HCT116 (cell line): ENCODE measurements around the gene KRT7. TPM values are rescaled to one million over a fixed set of nuclear protein-coding genes. Genes with fewer than 3 reads are reported as not detected.

Experiments
- ATAC-seq: fragments of 200-7000 bp; cut with Tn5 transposase; 2 replicates; pipeline ENCODE4 v1.9.1; 2020; ENCODE audit warnings: mild to moderate bottlenecking, moderate library complexity
- BruUV-seq: library from RNA; stranded (reverse); fragments of 400-500 nt; replicated peaks from 2 replicates; lab custom pipeline; 2021; lab: Mats Ljungman, UMichigan
- CTCF ChIA-PET: fragments of 300-600 bp; sonication (Branson Sonifier 250); formaldehyde crosslinking; loops from one replicate; lab custom pipeline; 2021; ENCODE audit warnings: antibody characterized with exemption; lab: Charles Lee
- POLR2A ChIA-PET: fragments of 300-600, 350-600 bp; sonication (Branson Sonifier 250); formaldehyde crosslinking; loops from one replicate; lab custom pipeline; 2021; ENCODE audit warnings: antibody characterized with exemption; lab: Charles Lee
- RAD21 ChIA-PET, 2 experiments: fragments of 300-600 bp; sonication (Branson Sonifier 250); formaldehyde crosslinking; loops; one replicate each; lab custom pipeline; 2023; ENCODE audit warnings: low total read pairs in 2 of 2; ENCODE audit not compliant: uncharacterized antibody in 2 of 2, unreplicated experiment in 2 of 2, low non-redundant PET in 1 of 2; lab: Charles Lee
- DNase-seq: peaks from one replicate; pipeline ENCODE4 v3.0.0-alpha.2; 2010; ENCODE audit warnings: low read depth, low spot score
- H2AFZ ChIP-seq: fragments of 200-600 bp; shearing (Covaris generic), sonication (generic); 2 replicates; pipeline ENCODE4 v1.6.1; 2017; ENCODE audit warnings: low read depth, mixed run types, mixed read lengths, antibody characterized with exemption, low read length; ENCODE audit not compliant: poor library complexity, severe bottlenecking
- H3K27ac ChIP-seq: 2 replicates; pipeline ENCODE4 v1.5.1; 2012; ENCODE audit warnings: low read depth, low read length
- H3K27me3 ChIP-seq: fragments of 200-600 bp; sonication (generic); 2 replicates; pipeline ENCODE4 v1.6.1; 2016; ENCODE audit warnings: mixed run types, low read length, mixed read lengths; ENCODE audit not compliant: insufficient read depth
- H3K36me3 ChIP-seq, 2 experiments: fragments of 200-500 bp in 1 of 2; fragments of 200-600 bp in 1 of 2; sonication (Bioruptor generic) in 1 of 2; sonication (generic) in 1 of 2; 2 replicates each; pipeline versions ENCODE4 v1.5.1 to v1.6.1; 2014 to 2016; ENCODE audit warnings: low read length in 2 of 2, inconsistent platforms in 1 of 2, mixed read lengths in 1 of 2, mixed run types in 1 of 2; ENCODE audit not compliant: insufficient read depth in 2 of 2, control insufficient read depth in 1 of 2
- H3K4me1 ChIP-seq, 2 experiments: fragments of 200-600 bp in 1 of 2; sonication (generic) in 1 of 2; 2 replicates each; pipeline versions ENCODE4 v1.5.1 to v1.6.1; 2012 to 2017; ENCODE audit warnings: low read length in 2 of 2, inconsistent platforms in 1 of 2, mild to moderate bottlenecking in 1 of 2, mixed read lengths in 1 of 2, mixed run types in 1 of 2, moderate library complexity in 1 of 2; ENCODE audit not compliant: insufficient read depth in 2 of 2, control insufficient read depth in 1 of 2
- H3K4me2 ChIP-seq: fragments of 200-600 bp; sonication (generic); 2 replicates; pipeline ENCODE4 v1.6.1; 2017; ENCODE audit warnings: mixed run types, low read length, mixed read lengths
- H3K4me3 ChIP-seq, 2 experiments: fragments of 200-600 bp in 1 of 2; sonication (generic) in 1 of 2; replicated peaks in 1 of 2; 2 replicates each; pipeline ENCODE4 v1.5.1; 2011 to 2016; ENCODE audit warnings: low read length in 2 of 2, control low read depth in 1 of 2, low read depth in 1 of 2, mild to moderate bottlenecking in 1 of 2, mixed read lengths in 1 of 2, mixed run types in 1 of 2
- H3K79me2 ChIP-seq: fragments of 200-600 bp; sonication (generic); 2 replicates; pipeline ENCODE4 v1.6.1; 2017; ENCODE audit warnings: mild to moderate bottlenecking, mixed run types, low read length, moderate library complexity, mixed read lengths; ENCODE audit not compliant: insufficient read depth
- H3K9ac ChIP-seq: fragments of 200-600 bp; sonication (generic); 2 replicates; pipeline ENCODE4 v1.6.1; 2016; ENCODE audit warnings: low read length, mixed read lengths
- H3K9me2 ChIP-seq: fragments of 200-600 bp; sonication (generic), shearing (Covaris generic); 2 replicates; pipeline ENCODE4 v1.6.1; 2017; ENCODE audit warnings: mixed run types, mild to moderate bottlenecking, moderate library complexity; ENCODE audit not compliant: insufficient read depth
- H3K9me3 ChIP-seq, 2 experiments: fragments of 200-500 bp in 1 of 2; fragments of 200-600 bp in 1 of 2; sonication (Bioruptor generic) in 1 of 2; sonication (generic) in 1 of 2; 2 replicates each; pipeline ENCODE4 v1.6.1; 2014 to 2017; ENCODE audit warnings: low read length in 2 of 2, mixed read lengths in 2 of 2, inconsistent platforms in 1 of 2, low read depth in 1 of 2, mild to moderate bottlenecking in 1 of 2, mixed run types in 1 of 2, moderate library complexity in 1 of 2; ENCODE audit not compliant: control insufficient read depth in 1 of 2, insufficient read depth in 1 of 2
- H4K20me1 ChIP-seq: fragments of 200-600 bp; sonication (generic), shearing (Covaris generic); 2 replicates; pipeline ENCODE4 v1.6.1; 2017; ENCODE audit warnings: mixed run types, mild to moderate bottlenecking, moderate library complexity; ENCODE audit not compliant: insufficient read depth
- EZH2 ChIP-seq: fragments of 200-600 bp; sonication (generic); IDR thresholded peaks from 2 replicates; pipeline ENCODE4 v1.6.1; 2017; ENCODE audit warnings: antibody characterized with exemption, mixed run types
- POLR2AphosphoS5 ChIP-seq: IDR thresholded peaks from 2 replicates; pipeline ENCODE4 v1.6.1; 2011; ENCODE audit warnings: mild to moderate bottlenecking, low read depth, low read length, moderate library complexity
- SP1 ChIP-seq: IDR thresholded peaks from 2 replicates; pipeline ENCODE4 v1.6.1; 2012; ENCODE audit warnings: low read depth
- YY1 ChIP-seq: IDR thresholded peaks from 2 replicates; pipeline ENCODE4 v1.6.1; 2011; ENCODE audit warnings: low read length, low read depth, moderate library complexity, mild to moderate bottlenecking; ENCODE audit not compliant: insufficient replicate concordance; ENCODE audit errors: extremely low read depth
- intact Hi-C: fragments of 100-400 bp; cut with micrococcal nuclease; formaldehyde crosslinking; loops from 2 replicates; pipeline ENCODE4 v1.10.0; 2022
- total RNA-seq: library from RNA; stranded (reverse); gene quantifications from one replicate; pipeline ENCODE4 v1.2.1, GENCODE V29; 2021; ENCODE audit not compliant: unreplicated experiment
- TF ChIP-seq, protein P1 (sequence below), 3 experiments: fragments of 200-600 bp in 1 of 3; sonication (generic) in 1 of 3; IDR thresholded peaks in 2 of 3; conservative IDR thresholded peaks in 1 of 3; 2 replicates each; pipeline ENCODE4 v1.5.1; 2012 to 2017; ENCODE audit warnings: low read depth in 2 of 3, low read length in 2 of 3, antibody characterized with exemption in 1 of 3, borderline replicate concordance in 1 of 3, control low read depth in 1 of 3, mild to moderate bottlenecking in 1 of 3, mixed read lengths in 1 of 3, mixed run types in 1 of 3, moderate library complexity in 1 of 3; ENCODE audit not compliant: insufficient read depth in 1 of 3

Gene KRT7
- total RNA-seq, 1 experiment from 2014 or later = 72.6 TPM

DNA sequence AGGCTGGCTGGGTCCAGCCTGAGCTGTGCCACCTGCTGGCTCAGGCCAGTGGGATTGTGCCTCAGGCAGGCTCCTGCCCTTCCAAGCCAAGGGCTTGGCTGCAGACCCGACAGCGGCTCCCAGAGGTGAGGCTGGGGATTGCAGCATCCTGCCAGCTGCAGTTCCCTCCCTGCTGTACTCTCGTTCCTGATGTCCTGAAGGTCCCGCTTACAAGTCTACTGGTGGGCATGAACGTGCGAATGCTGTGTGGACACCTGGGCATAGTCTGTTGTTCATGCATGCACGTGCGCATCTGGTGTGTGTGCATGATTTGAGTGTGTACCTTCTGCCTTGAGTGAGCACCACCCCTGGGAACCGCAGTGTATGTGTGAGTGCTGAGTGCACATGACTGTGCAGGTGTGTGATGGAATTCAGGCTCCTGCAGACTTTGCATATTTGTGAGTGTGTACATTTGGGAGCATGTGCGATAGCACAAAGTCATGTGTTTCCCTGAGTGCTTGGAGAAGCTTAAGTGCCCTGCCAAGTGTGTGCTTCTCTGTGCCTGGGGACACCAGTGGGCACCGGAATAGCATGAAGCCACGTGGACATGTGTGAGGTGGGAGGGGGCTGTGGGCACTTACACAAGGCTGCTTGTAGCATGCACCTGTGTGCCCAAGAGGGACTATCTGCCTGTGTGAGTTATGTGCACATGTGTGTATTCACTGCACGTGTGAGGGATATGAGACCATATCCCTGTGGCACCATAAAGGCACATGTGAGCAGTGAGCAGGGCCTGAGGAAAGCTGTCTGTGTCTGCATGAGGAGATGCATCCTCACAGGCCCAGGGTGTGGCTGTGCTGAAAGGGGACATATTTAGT lies 19.3 kb upstream of the KRT7 start:
- Histone ChIP-seq H3K27ac (no peak overlapping the region), H3K4me2 (peak overlapping the region; percentile 63)

More for the DNA sequence above, 19.3 kb upstream of the KRT7 start:
- Histone ChIP-seq H4K20me1 (no peaks in the 10 kb centered on the region), H2AFZ (no peak overlapping the region), H3K79me2 (no peaks in the 10 kb centered on the region), H3K9me2 (no peaks in the 10 kb centered on the region), H3K4me3 (no peak overlapping the region), H3K27me3 (peaks cover 3% of the 10 kb centered on the region), H3K36me3 (no peaks in the 10 kb centered on the region), H3K9ac (peak overlapping the region; percentile 47), H3K9me3 (no peaks in the 10 kb centered on the region), H3K4me1 (peaks cover 51 to 77% of the 10 kb centered on the region in 2 experiments)
- DNase-seq (peak; percentile 82), ATAC-seq (peak; percentile 80)
- ChIA-PET POLR2A (interaction anchor here (0.8 to 2.1 kb wide), 4 partner anchors 27 to 735 kb away, joined by 3 to 12 read pairs (median 3); partner anchors contain the start of gene KRT18), CTCF (interaction anchor here (0.7 to 3.8 kb wide), 22 partner anchors 8 to 664 kb away, joined by 3 to 24 read pairs (median 4); partner anchors contain the start of gene KRT80), RAD21 (interaction anchor here (0.6 to 1.8 kb wide), 7 partner anchors 20 to 114 kb away, joined by 3 to 7 read pairs (median 3); no protein-coding TSS in a partner anchor)
- intact Hi-C loops = loop anchor here (2.0 to 5.0 kb wide), 2 partner anchors 67 to 659 kb away; no protein-coding TSS in a partner anchor
- TF ChIP-seq SP1 (no peak), EZH2 (no peak), POLR2AphosphoS5 (peak; percentile 35; the same call in 1 of the 2 replicates), YY1 (peak; percentile 76)
- TF ChIP-seq, protein P1, sequence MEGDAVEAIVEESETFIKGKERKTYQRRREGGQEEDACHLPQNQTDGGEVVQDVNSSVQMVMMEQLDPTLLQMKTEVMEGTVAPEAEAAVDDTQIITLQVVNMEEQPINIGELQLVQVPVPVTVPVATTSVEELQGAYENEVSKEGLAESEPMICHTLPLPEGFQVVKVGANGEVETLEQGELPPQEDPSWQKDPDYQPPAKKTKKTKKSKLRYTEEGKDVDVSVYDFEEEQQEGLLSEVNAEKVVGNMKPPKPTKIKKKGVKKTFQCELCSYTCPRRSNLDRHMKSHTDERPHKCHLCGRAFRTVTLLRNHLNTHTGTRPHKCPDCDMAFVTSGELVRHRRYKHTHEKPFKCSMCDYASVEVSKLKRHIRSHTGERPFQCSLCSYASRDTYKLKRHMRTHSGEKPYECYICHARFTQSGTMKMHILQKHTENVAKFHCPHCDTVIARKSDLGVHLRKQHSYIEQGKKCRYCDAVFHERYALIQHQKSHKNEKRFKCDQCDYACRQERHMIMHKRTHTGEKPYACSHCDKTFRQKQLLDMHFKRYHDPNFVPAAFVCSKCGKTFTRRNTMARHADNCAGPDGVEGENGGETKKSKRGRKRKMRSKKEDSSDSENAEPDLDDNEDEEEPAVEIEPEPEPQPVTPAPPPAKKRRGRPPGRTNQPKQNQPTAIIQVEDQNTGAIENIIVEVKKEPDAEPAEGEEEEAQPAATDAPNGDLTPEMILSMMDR (IDR thresholded peaks at IDR 0.05 in 2 of 3, conservative IDR thresholded peaks at IDR 0.05 in 1 of 3; ENCODE audit: borderline replicate concordance in 1 of 3, insufficient read depth in 1 of 3, low read depth in 2 of 3, low read length in 2 of 3) = peak in 2 of 3 experiments; percentile 99 to 100; a peak in 4 of 6 replicates
- no TSS peak for BruUV-seq
